Kidney (tissue), 14 donors: ENCODE data around the gene MX1. TPM values are rescaled to one million over a fixed set of nuclear protein-coding genes. Genes with fewer than 3 reads are reported as not detected.

Source experiments
- DNase-seq, 5 donors: peaks; one replicate each; pipeline ENCODE4 v3.0.0-alpha.2; 2013 to 2020
- FAIRE-seq: peaks from 2 replicates; lab custom pipeline; 2012; peaks lifted over from hg19 to GRCh38; lab: Jason Lieb, UNC
- H3K27ac ChIP-seq, 2 donors: one replicate each; pipeline ENCODE4 v1.7.0; 2013; ENCODE audit warnings: low read depth in 2 of 2, low read length in 2 of 2, inconsistent platforms in 1 of 2
- H3K27me3 ChIP-seq: one replicate; pipeline ENCODE4 v1.7.1; 2013; ENCODE audit warnings: low read length, inconsistent platforms; ENCODE audit not compliant: control insufficient read depth, insufficient read depth
- H3K36me3 ChIP-seq, 3 donors: one replicate each; pipeline versions ENCODE4 v1.7.0 to v1.7.1; 2013; ENCODE audit warnings: low read length in 3 of 3, control low read depth in 1 of 3, inconsistent platforms in 1 of 3; ENCODE audit not compliant: insufficient read depth in 3 of 3, control insufficient read depth in 2 of 3
- H3K4me1 ChIP-seq, 3 donors: one replicate each; pipeline versions ENCODE4 v1.7.0 to v1.7.1; 2013; ENCODE audit warnings: low read length in 3 of 3, inconsistent platforms in 1 of 3, low read depth in 1 of 3; ENCODE audit not compliant: control insufficient read depth in 2 of 3, insufficient read depth in 2 of 3
- H3K4me3 ChIP-seq, 3 donors: one replicate each; pipeline versions ENCODE4 v1.7.0 to v1.8.1; 2013; ENCODE audit warnings: low read length in 3 of 3, control low read depth in 1 of 3, inconsistent platforms in 1 of 3
- H3K9ac ChIP-seq, 3 donors: one replicate each; pipeline versions ENCODE4 v1.7.0 to v1.7.1; 2013; ENCODE audit warnings: low read length in 3 of 3, control low read depth in 1 of 3, inconsistent platforms in 1 of 3
- H3K9me3 ChIP-seq, 3 donors: one replicate each; pipeline versions ENCODE4 v1.7.0 to v1.7.1; 2013; ENCODE audit warnings: low read length in 3 of 3, control low read depth in 1 of 3, inconsistent platforms in 1 of 3; ENCODE audit not compliant: control insufficient read depth in 2 of 3, insufficient read depth in 1 of 3
- intact Hi-C: fragments of 100-400 bp; cut with DNase I; formaldehyde crosslinking; loops from one replicate; pipeline ENCODE4 v1.11.1; 2022
- polyA plus RNA-seq: library from polyadenylated mRNA; stranded (reverse); fragments of 350-450 nt; fragmentation: Illumina TruSeq; extraction: RNeasy Lipid Tissue Mini Kit (QIAGEN cat#74804); gene quantifications from one replicate; pipeline ENCODE4 v1.2.3, GENCODE V29; 2014; ENCODE audit warnings: low read depth, low replicate concordance; ENCODE audit not compliant: insufficient read depth
- total RNA-seq: library from RNA; stranded (reverse); fragmentation: NEBNext Ultra II Directional; extraction: Animal tissue kit (Norgen Biotek cat#: 25700); gene quantifications from one replicate; pipeline ENCODE4 v1.2.1, GENCODE V29; 2021
- TF ChIP-seq, protein P1 (sequence below): IDR thresholded peaks from 3 replicates; pipeline ENCODE4 v1.5.1; 2012; ENCODE audit warnings: mild to moderate bottlenecking, moderate library complexity, borderline replicate concordance; ENCODE audit not compliant: insufficient read depth; ENCODE audit errors: extremely low read depth
- donor health status: control.
- donor health status: control.
- donor health status: control.
- donor health status: control.
- donor health status: control.
- donor health status: DM: yes; HTN: yes; CAD: no.
- donor health status: Normal renal cell carcinoma (clear cell type).

MX1 gene
- total and polyA plus RNA-seq, 2 donors from 2014 or later, result 22.9 to 47.4 TPM

DNA sequence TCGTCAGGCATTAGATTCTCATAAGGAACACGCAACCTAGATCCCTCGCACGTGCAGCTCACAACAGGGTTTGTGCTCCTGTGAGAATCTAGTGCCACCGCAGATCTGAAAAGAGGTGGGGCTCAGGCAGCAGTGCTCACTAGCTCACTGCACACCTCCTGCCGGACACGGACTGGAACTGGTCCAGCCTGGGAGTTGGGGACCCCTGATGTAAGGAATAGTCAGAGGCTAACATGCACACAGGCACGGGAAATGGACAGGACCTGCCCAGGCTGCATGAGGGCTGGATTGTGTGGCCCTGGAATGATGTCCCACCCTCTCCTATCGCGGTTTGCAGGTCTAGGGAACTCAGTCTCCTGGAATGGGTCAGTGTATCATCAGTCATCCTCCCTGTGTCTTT is 23.2 kb upstream of the MX1 start:
- Histone ChIP-seq H3K9me3 (no peaks in the 10 kb centered on the region), H3K36me3 (peaks cover 0 to 2% (median 0%) of the 10 kb centered on the region in 3 donors), H3K27me3 (no peaks in the 10 kb centered on the region), H3K27ac (no peak overlapping the region), H3K9ac (no peak overlapping the region), H3K4me3 (no peak overlapping the region), H3K4me1 (no peaks in the 10 kb centered on the region)
- DNase-seq (peak in 1 of 5 donors; percentile 10), FAIRE-seq (no peak)
- TF ChIP-seq, protein P1, sequence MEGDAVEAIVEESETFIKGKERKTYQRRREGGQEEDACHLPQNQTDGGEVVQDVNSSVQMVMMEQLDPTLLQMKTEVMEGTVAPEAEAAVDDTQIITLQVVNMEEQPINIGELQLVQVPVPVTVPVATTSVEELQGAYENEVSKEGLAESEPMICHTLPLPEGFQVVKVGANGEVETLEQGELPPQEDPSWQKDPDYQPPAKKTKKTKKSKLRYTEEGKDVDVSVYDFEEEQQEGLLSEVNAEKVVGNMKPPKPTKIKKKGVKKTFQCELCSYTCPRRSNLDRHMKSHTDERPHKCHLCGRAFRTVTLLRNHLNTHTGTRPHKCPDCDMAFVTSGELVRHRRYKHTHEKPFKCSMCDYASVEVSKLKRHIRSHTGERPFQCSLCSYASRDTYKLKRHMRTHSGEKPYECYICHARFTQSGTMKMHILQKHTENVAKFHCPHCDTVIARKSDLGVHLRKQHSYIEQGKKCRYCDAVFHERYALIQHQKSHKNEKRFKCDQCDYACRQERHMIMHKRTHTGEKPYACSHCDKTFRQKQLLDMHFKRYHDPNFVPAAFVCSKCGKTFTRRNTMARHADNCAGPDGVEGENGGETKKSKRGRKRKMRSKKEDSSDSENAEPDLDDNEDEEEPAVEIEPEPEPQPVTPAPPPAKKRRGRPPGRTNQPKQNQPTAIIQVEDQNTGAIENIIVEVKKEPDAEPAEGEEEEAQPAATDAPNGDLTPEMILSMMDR, result no peak
- intact Hi-C loops, result no loop called here

DNA sequence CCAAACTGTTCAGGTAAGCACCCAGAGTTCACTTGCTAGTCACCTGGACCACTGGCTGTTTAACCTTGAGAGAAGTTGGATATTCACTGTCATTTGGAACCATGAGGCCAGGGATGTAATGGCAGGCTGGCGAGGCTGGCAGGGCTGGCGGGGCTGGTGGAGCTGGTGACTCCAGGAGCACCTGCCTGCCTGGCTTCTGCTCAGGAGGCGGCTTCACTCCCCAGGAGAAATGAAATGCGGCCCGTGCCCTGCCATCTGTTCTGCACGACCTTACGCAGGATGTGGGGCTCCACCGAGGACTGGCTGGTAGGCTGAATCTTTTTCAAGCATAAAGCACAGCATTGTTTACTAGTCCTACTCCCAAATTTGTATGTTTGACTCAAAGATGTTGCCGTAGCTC is 22.7 kb upstream of the MX1 start:
- DNase-seq (peak in 1 of 5 donors; percentile 28), FAIRE-seq (no peak)
- intact Hi-C loops, result no loop called here
- Histone ChIP-seq H3K9me3 (no peaks in the 10 kb centered on the region), H3K4me3 (no peak overlapping the region), H3K27me3 (no peaks in the 10 kb centered on the region), H3K27ac (no peak overlapping the region), H3K36me3 (peaks cover 0 to 2% (median 0%) of the 10 kb centered on the region in 3 donors), H3K9ac (no peak overlapping the region), H3K4me1 (no peaks in the 10 kb centered on the region)
- TF ChIP-seq, protein P1, result no peak

DNA sequence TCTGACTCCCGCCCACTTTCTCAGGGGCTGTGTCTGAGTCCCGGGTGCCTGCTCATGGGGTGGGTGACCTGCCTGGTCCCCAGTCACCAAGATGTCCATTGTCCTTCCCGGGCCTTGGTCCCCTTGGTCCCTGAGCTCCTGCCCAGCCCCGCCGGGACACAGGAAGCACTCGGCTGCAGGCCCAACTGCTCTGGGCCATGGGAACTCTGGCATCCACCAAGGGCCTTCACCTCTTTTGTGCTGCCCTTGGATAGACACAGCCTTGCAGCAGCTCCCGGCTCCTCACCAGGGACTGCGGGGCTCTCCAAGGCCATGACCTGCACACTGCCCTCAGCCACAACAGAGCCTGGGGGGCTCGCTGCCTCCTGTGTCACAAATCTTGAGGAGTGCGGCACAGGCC is 22.1 kb upstream of the MX1 start:
- intact Hi-C loops, result no loop called here
- TF ChIP-seq, protein P1, result no peak
- H3K27ac ChIP-seq, result no peak overlapping the region
- DNase-seq, result peak in 1 of 5 donors; percentile 24
- H3K36me3 ChIP-seq, result peaks cover 0 to 3% (median 0%) of the 10 kb centered on the region in 3 donors
- H3K27me3 ChIP-seq, result no peaks in the 10 kb centered on the region
- no peaks in the 10 kb centered on the region for H3K4me1 ChIP-seq
- H3K4me3 ChIP-seq, result no peak overlapping the region
- H3K9ac ChIP-seq, result no peak overlapping the region
- no peaks in the 10 kb centered on the region for H3K9me3 ChIP-seq
- FAIRE-seq, result no peak

DNA sequence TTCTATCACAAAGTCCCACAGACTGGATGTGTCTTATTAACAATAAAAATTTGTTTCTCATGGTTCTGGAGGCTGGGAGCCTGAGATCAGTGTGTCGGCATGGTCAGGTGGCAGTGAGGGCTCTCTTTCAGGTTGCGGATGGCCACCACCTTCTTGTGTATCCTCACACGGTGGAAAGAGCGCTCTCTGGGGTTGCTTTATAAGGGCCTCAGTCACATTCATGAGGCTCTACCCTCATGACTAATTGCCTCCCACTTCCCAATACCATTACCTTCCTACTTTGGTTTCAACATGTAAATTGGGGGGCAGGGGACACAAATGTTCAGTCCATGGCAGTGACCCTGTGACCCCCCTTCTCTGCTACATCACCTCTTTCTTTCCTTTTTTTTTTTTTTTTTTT is 20.7 kb upstream of the MX1 start:
- Histone ChIP-seq H3K27me3 (no peaks in the 10 kb centered on the region), H3K4me1 (no peaks in the 10 kb centered on the region), H3K9me3 (no peaks in the 10 kb centered on the region), H3K27ac (no peak overlapping the region), H3K36me3 (peaks cover 0 to 3% (median 0%) of the 10 kb centered on the region in 3 donors), H3K4me3 (no peak overlapping the region), H3K9ac (no peak overlapping the region)
- FAIRE-seq (no peak), DNase-seq (peak in 1 of 5 donors; percentile 18)
- intact Hi-C loops, result no loop called here
- TF ChIP-seq, protein P1, result no peak
